Measurements from ENCODE around the gene CXXC4. TPM values are rescaled to one million over a fixed set of nuclear protein-coding genes. Genes with fewer than 3 reads are reported as not detected.

CXXC4 gene
- polyA plus RNA-seq (2013, experiment 1 of 4) = 23.4 TPM
- 23.2 TPM for polyA plus RNA-seq (2013, experiment 2 of 4)
- polyA plus RNA-seq (2013, experiment 3 of 4) = 16.1 TPM
- 15.7 TPM for polyA plus RNA-seq (2013, experiment 4 of 4)

- H3K4me1 ChIP-seq (ENCODE audit: control insufficient read depth, insufficient read depth, low read length) = peaks cover 7% of the 10 kb centered on the region
- H3K36me3 ChIP-seq (ENCODE audit: control insufficient read depth, insufficient read depth, low read length) = no peaks in the 10 kb centered on the region
- peak within 1 kb of the TSS; percentile 59 for H3K4me3 ChIP-seq (ENCODE audit: insufficient read depth, low read depth, low read length)
- peak within 1 kb of the TSS; percentile 82 for H3K27ac ChIP-seq (ENCODE audit: insufficient read depth, low read depth, low read length, poor library complexity, severe bottlenecking)
- no peaks in the 10 kb centered on the region for H3K27me3 ChIP-seq (ENCODE audit: control insufficient read depth, insufficient read depth, low read length, poor library complexity, severe bottlenecking)
- no peaks in the 10 kb centered on the region for H3K9me3 ChIP-seq (ENCODE audit: control insufficient read depth, low read length)
- WGBS, 2 experiments = 0 to 1% methylated on average over 32 to 35 of the region's 42 CpGs
Measured at GRCh38 chr4:104494822-104495559, at the start of gene CXXC4. TSS of gene CXXC4 (minus strand) at chr4:104494894. CDS start at chr4:104491802, 3,092 bp downstream.

GRCh38 chr4:104533156-104533555 lies 38.5 kb upstream of the CXXC4 start:
- Histone ChIP-seq H3K27ac (ENCODE audit: insufficient read depth, low read depth, low read length, poor library complexity, severe bottlenecking) (no peak overlapping the region), H3K4me1 (ENCODE audit: control insufficient read depth, insufficient read depth, low read length) (peaks cover 3% of the 10 kb centered on the region), H3K27me3 (ENCODE audit: control insufficient read depth, insufficient read depth, low read length, poor library complexity, severe bottlenecking) (no peaks in the 10 kb centered on the region), H3K9me3 (ENCODE audit: control insufficient read depth, low read length) (no peaks in the 10 kb centered on the region), H3K36me3 (ENCODE audit: control insufficient read depth, insufficient read depth, low read length) (no peaks in the 10 kb centered on the region), H3K4me3 (ENCODE audit: insufficient read depth, low read depth, low read length) (no peak overlapping the region)
- 96 to 100% methylated on average over 1 of the region's 1 CpG for whole genome bisulfite sequencing, 2 experiments

- no peaks in the 10 kb centered on the region for H3K36me3 ChIP-seq (ENCODE audit: control insufficient read depth, insufficient read depth, low read length)
- no peak overlapping the region for H3K4me3 ChIP-seq (ENCODE audit: insufficient read depth, low read depth, low read length)
- H3K27ac ChIP-seq (ENCODE audit: insufficient read depth, low read depth, low read length, poor library complexity, severe bottlenecking) = no peak overlapping the region
- peaks cover 3% of the 10 kb centered on the region for H3K4me1 ChIP-seq (ENCODE audit: control insufficient read depth, insufficient read depth, low read length)
- no peaks in the 10 kb centered on the region for H3K27me3 ChIP-seq (ENCODE audit: control insufficient read depth, insufficient read depth, low read length, poor library complexity, severe bottlenecking)
- WGBS, 2 experiments = 86 to 91% methylated on average over 2 of the region's 2 CpGs
- H3K9me3 ChIP-seq (ENCODE audit: control insufficient read depth, low read length) = no peaks in the 10 kb centered on the region
Measured at GRCh38 chr4:104532677-104533076, 38.0 kb upstream of the CXXC4 start.

GRCh38 chr4:104531390-104531789 lies 36.7 kb upstream of the CXXC4 start:
- H3K27ac ChIP-seq (ENCODE audit: insufficient read depth, low read depth, low read length, poor library complexity, severe bottlenecking) = no peak overlapping the region
- H3K9me3 ChIP-seq (ENCODE audit: control insufficient read depth, low read length) = no peaks in the 10 kb centered on the region
- peaks cover 3% of the 10 kb centered on the region for H3K4me1 ChIP-seq (ENCODE audit: control insufficient read depth, insufficient read depth, low read length)
- H3K4me3 ChIP-seq (ENCODE audit: insufficient read depth, low read depth, low read length) = no peak overlapping the region
- no peaks in the 10 kb centered on the region for H3K27me3 ChIP-seq (ENCODE audit: control insufficient read depth, insufficient read depth, low read length, poor library complexity, severe bottlenecking)
- WGBS, 2 experiments = 25 to 68% methylated on average over 1 of the region's 1 CpG
- H3K36me3 ChIP-seq (ENCODE audit: control insufficient read depth, insufficient read depth, low read length) = no peaks in the 10 kb centered on the region

GRCh38 chr4:104530426-104530825 lies 35.7 kb upstream of the CXXC4 start:
- 94 to 99% methylated on average over 2 of the region's 2 CpGs for WGBS, 2 experiments

GRCh38 chr4:104524591-104524990 lies 29.9 kb upstream of the CXXC4 start:
- 93 to 98% methylated on average over 1 of the region's 1 CpG for WGBS, 2 experiments
- no peaks in the 10 kb centered on the region for H3K36me3 ChIP-seq (ENCODE audit: control insufficient read depth, insufficient read depth, low read length)
- no peak overlapping the region for H3K4me3 ChIP-seq (ENCODE audit: insufficient read depth, low read depth, low read length)
- H3K9me3 ChIP-seq (ENCODE audit: control insufficient read depth, low read length) = no peaks in the 10 kb centered on the region
- H3K27me3 ChIP-seq (ENCODE audit: control insufficient read depth, insufficient read depth, low read length, poor library complexity, severe bottlenecking) = no peaks in the 10 kb centered on the region
- H3K27ac ChIP-seq (ENCODE audit: insufficient read depth, low read depth, low read length, poor library complexity, severe bottlenecking) = no peak overlapping the region
- H3K4me1 ChIP-seq (ENCODE audit: control insufficient read depth, insufficient read depth, low read length) = no peaks in the 10 kb centered on the region

More at GRCh38 chr4:104530426-104530825, 35.7 kb upstream of the CXXC4 start:
- H3K4me1 ChIP-seq (ENCODE audit: control insufficient read depth, insufficient read depth, low read length) = peaks cover 3% of the 10 kb centered on the region
- H3K4me3 ChIP-seq (ENCODE audit: insufficient read depth, low read depth, low read length) = no peak overlapping the region
- no peaks in the 10 kb centered on the region for H3K9me3 ChIP-seq (ENCODE audit: control insufficient read depth, low read length)
- no peaks in the 10 kb centered on the region for H3K36me3 ChIP-seq (ENCODE audit: control insufficient read depth, insufficient read depth, low read length)
- no peak overlapping the region for H3K27ac ChIP-seq (ENCODE audit: insufficient read depth, low read depth, low read length, poor library complexity, severe bottlenecking)
- no peaks in the 10 kb centered on the region for H3K27me3 ChIP-seq (ENCODE audit: control insufficient read depth, insufficient read depth, low read length, poor library complexity, severe bottlenecking)

- Histone ChIP-seq H3K9me3 (ENCODE audit: control insufficient read depth, low read length) (no peaks in the 10 kb centered on the region), H3K27me3 (ENCODE audit: control insufficient read depth, insufficient read depth, low read length, poor library complexity, severe bottlenecking) (no peaks in the 10 kb centered on the region), H3K36me3 (ENCODE audit: control insufficient read depth, insufficient read depth, low read length) (no peaks in the 10 kb centered on the region), H3K4me1 (ENCODE audit: control insufficient read depth, insufficient read depth, low read length) (no peaks in the 10 kb centered on the region), H3K4me3 (ENCODE audit: insufficient read depth, low read depth, low read length) (no peak overlapping the region), H3K27ac (ENCODE audit: insufficient read depth, low read depth, low read length, poor library complexity, severe bottlenecking) (no peak overlapping the region)
- WGBS, 2 experiments = 69 to 71% methylated on average over 2 of the region's 2 CpGs
Measured at GRCh38 chr4:104524026-104524425, 29.3 kb upstream of the CXXC4 start.

- H3K27me3 ChIP-seq (ENCODE audit: control insufficient read depth, insufficient read depth, low read length, poor library complexity, severe bottlenecking) = no peaks in the 10 kb centered on the region
- no peaks in the 10 kb centered on the region for H3K36me3 ChIP-seq (ENCODE audit: control insufficient read depth, insufficient read depth, low read length)
- H3K9me3 ChIP-seq (ENCODE audit: control insufficient read depth, low read length) = no peaks in the 10 kb centered on the region
- H3K27ac ChIP-seq (ENCODE audit: insufficient read depth, low read depth, low read length, poor library complexity, severe bottlenecking) = no peak overlapping the region
- no peaks in the 10 kb centered on the region for H3K4me1 ChIP-seq (ENCODE audit: control insufficient read depth, insufficient read depth, low read length)
- no peak overlapping the region for H3K4me3 ChIP-seq (ENCODE audit: insufficient read depth, low read depth, low read length)
Measured at GRCh38 chr4:104519588-104519987, 24.9 kb upstream of the CXXC4 start.

- H3K4me3 ChIP-seq (ENCODE audit: insufficient read depth, low read depth, low read length) = no peak overlapping the region
- H3K9me3 ChIP-seq (ENCODE audit: control insufficient read depth, low read length) = no peaks in the 10 kb centered on the region
- H3K36me3 ChIP-seq (ENCODE audit: control insufficient read depth, insufficient read depth, low read length) = no peaks in the 10 kb centered on the region
- no peak overlapping the region for H3K27ac ChIP-seq (ENCODE audit: insufficient read depth, low read depth, low read length, poor library complexity, severe bottlenecking)
- no peaks in the 10 kb centered on the region for H3K27me3 ChIP-seq (ENCODE audit: control insufficient read depth, insufficient read depth, low read length, poor library complexity, severe bottlenecking)
- no peaks in the 10 kb centered on the region for H3K4me1 ChIP-seq (ENCODE audit: control insufficient read depth, insufficient read depth, low read length)
Measured at GRCh38 chr4:104516884-104517283, 22.2 kb upstream of the CXXC4 start.

GRCh38 chr4:104508224-104508623 lies 13.5 kb upstream of the CXXC4 start:
- H3K27ac ChIP-seq (ENCODE audit: insufficient read depth, low read depth, low read length, poor library complexity, severe bottlenecking) = no peak overlapping the region
- no peak overlapping the region for H3K4me3 ChIP-seq (ENCODE audit: insufficient read depth, low read depth, low read length)
- no peaks in the 10 kb centered on the region for H3K9me3 ChIP-seq (ENCODE audit: control insufficient read depth, low read length)
- no peaks in the 10 kb centered on the region for H3K4me1 ChIP-seq (ENCODE audit: control insufficient read depth, insufficient read depth, low read length)
- no peaks in the 10 kb centered on the region for H3K36me3 ChIP-seq (ENCODE audit: control insufficient read depth, insufficient read depth, low read length)
- 86 to 95% methylated on average over 1 of the region's 1 CpG for WGBS, 2 experiments
- H3K27me3 ChIP-seq (ENCODE audit: control insufficient read depth, insufficient read depth, low read length, poor library complexity, severe bottlenecking) = no peaks in the 10 kb centered on the region

Measured in ectodermal cell (in vitro differentiated cells).